Panc1 (cell line): ENCODE measurements around the gene SSH3. TPM values are rescaled to one million over a fixed set of nuclear protein-coding genes. Genes with fewer than 3 reads are reported as not detected.

Experiments used
- ATAC-seq: fragments of 200-7000 bp; cut with Tn5 transposase; 2 replicates; pipeline ENCODE4 v1.9.1; 2020; ENCODE audit warnings: mild to moderate bottlenecking, moderate library complexity
- Bru-seq: library from RNA; stranded (reverse); fragments of 400-500 nt; gene quantifications from one replicate; lab custom pipeline; 2021; lab: Mats Ljungman, UMichigan
- BruChase-seq, 2 experiments: library from RNA; stranded (reverse); fragments of 400-500 nt; gene quantifications; one replicate each; lab custom pipeline; 2021; lab: Mats Ljungman, UMichigan
- BruUV-seq: library from RNA; stranded (reverse); fragments of 400-500 nt; replicated peaks from 2 replicates; lab custom pipeline; 2021; lab: Mats Ljungman, UMichigan
- CTCF ChIA-PET: fragments of 300-600 bp; sonication (Branson Sonifier 250); formaldehyde crosslinking; loops from one replicate; lab custom pipeline; 2022; ENCODE audit warnings: antibody characterized with exemption; lab: Charles Lee
- POLR2A ChIA-PET: fragments of 300-600 bp; sonication (Branson Sonifier 250); formaldehyde crosslinking; loops from one replicate; lab custom pipeline; 2022; ENCODE audit warnings: antibody characterized with exemption; lab: Charles Lee
- DNase-seq: peaks from one replicate; pipeline ENCODE4 v3.0.0-alpha.2; 2010; ENCODE audit warnings: low read depth, low spot score
- H3K27ac ChIP-seq: 2 replicates; pipeline ENCODE4 v1.5.1; 2011; ENCODE audit warnings: mild to moderate bottlenecking, low read length, inconsistent platforms
- H3K27me3 ChIP-seq: fragments of 200-500 bp; sonication (Bioruptor generic); 2 replicates; pipeline ENCODE4 v1.6.0; 2014; ENCODE audit warnings: low read length, inconsistent platforms; ENCODE audit not compliant: control insufficient read depth, insufficient read depth
- H3K36me3 ChIP-seq: fragments of 200-500 bp; sonication (Bioruptor generic); 2 replicates; pipeline ENCODE4 v1.5.1; 2014; ENCODE audit warnings: inconsistent platforms, mild to moderate bottlenecking, low read length, moderate library complexity; ENCODE audit not compliant: control insufficient read depth, insufficient read depth
- H3K4me1 ChIP-seq: 2 replicates; pipeline ENCODE4 v1.5.1; 2011; ENCODE audit warnings: inconsistent platforms, mild to moderate bottlenecking, low read length, moderate library complexity; ENCODE audit not compliant: control insufficient read depth, insufficient read depth
- H3K4me3 ChIP-seq, 2 experiments: 2 replicates each; pipeline ENCODE4 v1.5.1; 2011 to 2012; ENCODE audit warnings: low read depth in 2 of 2, low read length in 2 of 2, mild to moderate bottlenecking in 2 of 2, inconsistent platforms in 1 of 2, moderate library complexity in 1 of 2
- H3K9me3 ChIP-seq: fragments of 200-500 bp; sonication (Bioruptor generic); 2 replicates; pipeline ENCODE4 v1.5.1; 2014; ENCODE audit warnings: low read depth, mild to moderate bottlenecking, inconsistent platforms, low read length, moderate library complexity; ENCODE audit not compliant: control insufficient read depth, insufficient read depth
- POLR2AphosphoS5 ChIP-seq: IDR thresholded peaks from 2 replicates; pipeline ENCODE4 v1.6.1; 2012; ENCODE audit warnings: mild to moderate bottlenecking, low read depth, low read length, moderate library complexity
- REST ChIP-seq, 2 experiments: IDR thresholded peaks; 2 replicates each; pipeline ENCODE4 v1.6.1; 2011 to 2012; ENCODE audit warnings: low read depth in 2 of 2, control low read depth in 1 of 2, low read length in 1 of 2, mild to moderate bottlenecking in 1 of 2, moderate library complexity in 1 of 2; ENCODE audit not compliant: insufficient read depth in 1 of 2
- SIN3A ChIP-seq: IDR thresholded peaks from 2 replicates; pipeline ENCODE4 v1.6.1; 2012; ENCODE audit warnings: low read depth, mild to moderate bottlenecking, low read length, moderate library complexity, borderline replicate concordance; ENCODE audit not compliant: insufficient read depth
- TCF7L2 ChIP-seq: IDR thresholded peaks from 2 replicates; pipeline ENCODE4 v1.6.1; 2011; ENCODE audit warnings: mild to moderate bottlenecking, low read depth, low read length, inconsistent platforms
- in situ Hi-C: cut with HindIII; loops from 2 replicates; pipeline ENCODE4 v1.10.0; 2016; ENCODE audit warnings: low sequenced_read_pairs, low pct_unique_long_range_greater_than_20kb
- intact Hi-C: fragments of 100-400 bp; cut with micrococcal nuclease; formaldehyde crosslinking; loops from one replicate; pipeline ENCODE4 v1.10.0; 2022; ENCODE audit not compliant: unreplicated experiment
- long read RNA-seq: library from polyadenylated mRNA; unstranded; transcript quantifications from one replicate; pipeline ENCODE4 v2.0.0, GENCODE V29; 2021; ENCODE audit not compliant: unreplicated experiment
- polyA plus RNA-seq: library from polyadenylated mRNA; unstranded; fragments of >200 nt; gene quantifications from one replicate; pipeline ENCODE4 v1.2.1, GENCODE V29; 2012; ENCODE audit warnings: missing spikeins; ENCODE audit not compliant: insufficient read length
- total RNA-seq: library from RNA; stranded (reverse); gene quantifications from one replicate; pipeline ENCODE4 v1.2.1, GENCODE V29; 2021; ENCODE audit not compliant: unreplicated experiment
- TF ChIP-seq, protein P1 (sequence below): fragments of 450-650 bp; IDR thresholded peaks from 2 replicates; pipeline ENCODE4 v1.5.1; 2017; ENCODE audit warnings: mild to moderate bottlenecking

SSH3 gene, protein sequence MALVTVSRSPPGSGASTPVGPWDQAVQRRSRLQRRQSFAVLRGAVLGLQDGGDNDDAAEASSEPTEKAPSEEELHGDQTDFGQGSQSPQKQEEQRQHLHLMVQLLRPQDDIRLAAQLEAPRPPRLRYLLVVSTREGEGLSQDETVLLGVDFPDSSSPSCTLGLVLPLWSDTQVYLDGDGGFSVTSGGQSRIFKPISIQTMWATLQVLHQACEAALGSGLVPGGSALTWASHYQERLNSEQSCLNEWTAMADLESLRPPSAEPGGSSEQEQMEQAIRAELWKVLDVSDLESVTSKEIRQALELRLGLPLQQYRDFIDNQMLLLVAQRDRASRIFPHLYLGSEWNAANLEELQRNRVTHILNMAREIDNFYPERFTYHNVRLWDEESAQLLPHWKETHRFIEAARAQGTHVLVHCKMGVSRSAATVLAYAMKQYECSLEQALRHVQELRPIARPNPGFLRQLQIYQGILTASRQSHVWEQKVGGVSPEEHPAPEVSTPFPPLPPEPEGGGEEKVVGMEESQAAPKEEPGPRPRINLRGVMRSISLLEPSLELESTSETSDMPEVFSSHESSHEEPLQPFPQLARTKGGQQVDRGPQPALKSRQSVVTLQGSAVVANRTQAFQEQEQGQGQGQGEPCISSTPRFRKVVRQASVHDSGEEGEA
- total RNA-seq (79.8 TPM), Bru-seq, nascent RNA (percentile 60 among the genes with signal in this experiment), BruChase-seq, experiment 1, labeled RNA remaining after a 2-hour chase (percentile 69 among the genes with signal in this experiment), BruChase-seq, experiment 2, labeled RNA remaining after a 6-hour chase (percentile 70 among the genes with signal in this experiment)
- 82.6 TPM for polyA plus RNA-seq
- long read RNA-seq, transcript SSH3-201 (14 exons, 2,871 nt) = major isoform, 7 of 77 reads
- long read RNA-seq, partial matches to known transcripts = 45 of 77 reads
- long read RNA-seq, other reads (novel, unspliced or antisense) = 25 of 77 reads

GRCh38 chr11:67303132-67303834 lies at the start of gene SSH3:
TSS of gene SSH3 (plus strand) at chr11:67303530. CDS start at chr11:67303626, 96 bp downstream.
- H3K4me1 ChIP-seq = peaks cover 27% of the 10 kb centered on the region
- ATAC-seq = peak; percentile 94
- in situ Hi-C loops (no loop called here), intact Hi-C loops (no loop called here)
- peak within 1 kb of the TSS; percentile 74 to 85 for H3K4me3 ChIP-seq
- H3K27ac ChIP-seq = peak within 1 kb of the TSS; percentile 83
- H3K27me3 ChIP-seq = no peaks in the 10 kb centered on the region
- no peaks in the 10 kb centered on the region; the same call in 1 of the 2 replicates for H3K36me3 ChIP-seq
- H3K9me3 ChIP-seq = no peaks in the 10 kb centered on the region
- DNase-seq = no peak
- TF ChIP-seq REST (IDR thresholded peaks at IDR 0.05; ENCODE audit: insufficient read depth in 1 of 2, low read depth in 2 of 2, low read length in 1 of 2) (0 out of 4 replicates have a peak, but pooled peaks of 1 of the 2 experiments have one; percentile 23), SIN3A (peak; percentile 75; the same call in 1 of the 2 replicates), TCF7L2 (no peak), POLR2AphosphoS5 (peak; percentile 59)
- TF ChIP-seq, protein P1, sequence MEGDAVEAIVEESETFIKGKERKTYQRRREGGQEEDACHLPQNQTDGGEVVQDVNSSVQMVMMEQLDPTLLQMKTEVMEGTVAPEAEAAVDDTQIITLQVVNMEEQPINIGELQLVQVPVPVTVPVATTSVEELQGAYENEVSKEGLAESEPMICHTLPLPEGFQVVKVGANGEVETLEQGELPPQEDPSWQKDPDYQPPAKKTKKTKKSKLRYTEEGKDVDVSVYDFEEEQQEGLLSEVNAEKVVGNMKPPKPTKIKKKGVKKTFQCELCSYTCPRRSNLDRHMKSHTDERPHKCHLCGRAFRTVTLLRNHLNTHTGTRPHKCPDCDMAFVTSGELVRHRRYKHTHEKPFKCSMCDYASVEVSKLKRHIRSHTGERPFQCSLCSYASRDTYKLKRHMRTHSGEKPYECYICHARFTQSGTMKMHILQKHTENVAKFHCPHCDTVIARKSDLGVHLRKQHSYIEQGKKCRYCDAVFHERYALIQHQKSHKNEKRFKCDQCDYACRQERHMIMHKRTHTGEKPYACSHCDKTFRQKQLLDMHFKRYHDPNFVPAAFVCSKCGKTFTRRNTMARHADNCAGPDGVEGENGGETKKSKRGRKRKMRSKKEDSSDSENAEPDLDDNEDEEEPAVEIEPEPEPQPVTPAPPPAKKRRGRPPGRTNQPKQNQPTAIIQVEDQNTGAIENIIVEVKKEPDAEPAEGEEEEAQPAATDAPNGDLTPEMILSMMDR = no peak
- BruUV-seq = no TSS peak
- CTCF ChIA-PET = interaction anchor here (0.6 to 2.3 kb wide), 3 partner anchors 14 to 82 kb away, joined by 3 to 8 read pairs (median 3); no protein-coding TSS in a partner anchor
- POLR2A ChIA-PET = interaction anchor here (0.6 kb wide), 2 partner anchors 70 to 626 kb away, joined by 3 read pairs; no protein-coding TSS in a partner anchor
